Upper lobe of left lung (tissue), 4 donors: ENCODE measurements around the gene SH2B2.

Experiments used
- POLR2A ChIP-seq, 4 donors: fragments of 450-650 bp; IDR thresholded peaks; one replicate each; pipeline ENCODE4 v1.5.1; 2016 to 2017; ENCODE audit warnings: antibody characterized with exemption in 4 of 4, mild to moderate bottlenecking in 2 of 4
- POLR2AphosphoS5 ChIP-seq, 2 donors: sonication (generic); formaldehyde crosslinking; IDR thresholded peaks; one replicate each; pipeline ENCODE4 v1.5.1; 2017; ENCODE audit warnings: antibody characterized with exemption in 2 of 2
- TF ChIP-seq, protein P1 (sequence below), 6 experiments: fragments of 450-650 bp in 4 of 6; fragments of 200-600 bp in 2 of 6; sonication (generic) in 2 of 6; IDR thresholded peaks; one replicate each; pipeline ENCODE4 v1.5.1; 2016 to 2019; ENCODE audit warnings: antibody characterized with exemption in 6 of 6

DNA sequence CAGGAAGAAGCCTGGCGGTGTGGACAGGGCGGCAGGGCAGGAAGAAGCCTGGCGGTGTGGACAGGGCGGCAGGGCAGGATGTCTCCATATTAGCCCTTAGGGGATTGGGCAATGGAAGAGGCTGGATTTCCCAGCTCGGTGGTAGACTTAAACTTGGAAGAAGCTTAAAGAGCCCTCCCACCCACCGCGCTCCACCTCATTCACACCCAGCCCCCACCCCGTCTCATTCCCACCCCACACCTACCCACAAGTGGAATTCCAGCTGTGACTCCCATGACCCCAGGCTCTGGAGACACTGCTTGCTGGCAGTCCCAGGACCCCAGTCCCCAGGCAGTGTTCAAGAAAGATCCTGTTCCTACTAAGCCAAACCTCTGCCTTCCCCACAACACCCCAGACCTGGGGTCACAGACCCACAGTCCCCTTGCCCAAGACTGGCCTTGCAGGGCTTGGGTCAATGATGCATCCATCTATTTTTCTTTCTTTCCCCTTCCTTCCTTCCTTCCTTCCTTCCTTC is 35.6 kb downstream of the SH2B2 start:
- TF ChIP-seq, protein P1, sequence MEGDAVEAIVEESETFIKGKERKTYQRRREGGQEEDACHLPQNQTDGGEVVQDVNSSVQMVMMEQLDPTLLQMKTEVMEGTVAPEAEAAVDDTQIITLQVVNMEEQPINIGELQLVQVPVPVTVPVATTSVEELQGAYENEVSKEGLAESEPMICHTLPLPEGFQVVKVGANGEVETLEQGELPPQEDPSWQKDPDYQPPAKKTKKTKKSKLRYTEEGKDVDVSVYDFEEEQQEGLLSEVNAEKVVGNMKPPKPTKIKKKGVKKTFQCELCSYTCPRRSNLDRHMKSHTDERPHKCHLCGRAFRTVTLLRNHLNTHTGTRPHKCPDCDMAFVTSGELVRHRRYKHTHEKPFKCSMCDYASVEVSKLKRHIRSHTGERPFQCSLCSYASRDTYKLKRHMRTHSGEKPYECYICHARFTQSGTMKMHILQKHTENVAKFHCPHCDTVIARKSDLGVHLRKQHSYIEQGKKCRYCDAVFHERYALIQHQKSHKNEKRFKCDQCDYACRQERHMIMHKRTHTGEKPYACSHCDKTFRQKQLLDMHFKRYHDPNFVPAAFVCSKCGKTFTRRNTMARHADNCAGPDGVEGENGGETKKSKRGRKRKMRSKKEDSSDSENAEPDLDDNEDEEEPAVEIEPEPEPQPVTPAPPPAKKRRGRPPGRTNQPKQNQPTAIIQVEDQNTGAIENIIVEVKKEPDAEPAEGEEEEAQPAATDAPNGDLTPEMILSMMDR (IDR thresholded peaks at IDR 0.05): no peak
- no peak for TF ChIP-seq POLR2A (IDR thresholded peaks at IDR 0.05)
- TF ChIP-seq POLR2AphosphoS5 (IDR thresholded peaks at IDR 0.05): no peak
